GM12878 (cell line): ENCODE measurements around the gene ZNF800.

Experiments used
- ATF2 ChIP-seq: IDR thresholded peaks from 2 replicates; pipeline ENCODE4 v1.6.1; 2012; ENCODE audit warnings: low read length, inconsistent platforms
- ATF3 ChIP-seq: IDR thresholded peaks from 2 replicates; pipeline ENCODE4 v1.6.1; 2011; ENCODE audit warnings: low read depth, mild to moderate bottlenecking, low read length, moderate library complexity, borderline replicate concordance; ENCODE audit errors: extremely low read depth
- CTCF ChIP-seq, 3 experiments: IDR thresholded peaks in 2 of 3; conservative IDR thresholded peaks in 1 of 3; 2 replicates each; pipeline ENCODE4 v1.5.1; 2011; ENCODE audit warnings: low read depth in 3 of 3, low read length in 3 of 3, mild to moderate bottlenecking in 3 of 3, control low read depth in 2 of 3, moderate library complexity in 2 of 3, inconsistent platforms in 1 of 3, mixed read lengths in 1 of 3; ENCODE audit not compliant: control insufficient read depth in 2 of 3, insufficient read depth in 1 of 3; ENCODE audit errors: extremely low read depth in 1 of 3
- CUX1 ChIP-seq: IDR thresholded peaks from 2 replicates; pipeline ENCODE4 v1.6.1; 2012; ENCODE audit warnings: improper control_type of control experiment, low read depth, low read length; ENCODE audit not compliant: insufficient replicate concordance
- EZH2 ChIP-seq: IDR thresholded peaks from 2 replicates; pipeline ENCODE4 v1.6.1; 2012; ENCODE audit warnings: low read depth, mild to moderate bottlenecking, control low read depth, inconsistent platforms, low read length, borderline replicate concordance; ENCODE audit not compliant: control insufficient read depth
- GABPA ChIP-seq: IDR thresholded peaks from 2 replicates; pipeline ENCODE4 v1.6.1; 2014; ENCODE audit warnings: antibody characterized with exemption, low read depth, mild to moderate bottlenecking, inconsistent platforms
- MTA3 ChIP-seq: IDR thresholded peaks from 2 replicates; pipeline ENCODE4 v1.6.1; 2012; ENCODE audit warnings: low read length, inconsistent platforms, borderline replicate concordance
- MYC ChIP-seq: IDR thresholded peaks from 2 replicates; pipeline ENCODE4 v1.6.1; 2011; ENCODE audit warnings: mild to moderate bottlenecking, low read length, moderate library complexity, inconsistent platforms; ENCODE audit not compliant: insufficient read depth, insufficient replicate concordance, insufficient read length, severe bottlenecking
- POLR2A ChIP-seq: IDR thresholded peaks from 2 replicates; pipeline ENCODE4 v1.6.1; 2011; ENCODE audit warnings: low read depth, mild to moderate bottlenecking, low read length
- RAD21 ChIP-seq: IDR thresholded peaks from 2 replicates; pipeline ENCODE4 v1.6.1; 2011; ENCODE audit warnings: mild to moderate bottlenecking, low read depth, low read length, moderate library complexity; ENCODE audit not compliant: insufficient read depth
- REST ChIP-seq: IDR thresholded peaks from 2 replicates; pipeline ENCODE4 v1.6.1; 2012; ENCODE audit warnings: mild to moderate bottlenecking, low read depth, low read length
- SMC3 ChIP-seq: IDR thresholded peaks from 2 replicates; pipeline ENCODE4 v1.6.1; 2011; ENCODE audit warnings: low read length, improper control_type of control experiment, borderline replicate concordance

- no peak for TF ChIP-seq MYC
- no peak for TF ChIP-seq MTA3
- no peak for TF ChIP-seq POLR2A
- no peak for TF ChIP-seq ATF3
- TF ChIP-seq CTCF (IDR thresholded peaks at IDR 0.05 in 2 of 3, conservative IDR thresholded peaks at IDR 0.05 in 1 of 3; ENCODE audit: control insufficient read depth in 2 of 3, extremely low read depth in 1 of 3, insufficient read depth in 1 of 3, low read depth in 3 of 3, low read length in 3 of 3): no peak
- TF ChIP-seq REST: no peak
- no peak for TF ChIP-seq ATF2
- TF ChIP-seq CUX1: no peak
- no peak for TF ChIP-seq SMC3
- TF ChIP-seq EZH2: no peak
- no peak for TF ChIP-seq RAD21
- no peak for TF ChIP-seq GABPA
Measured at GRCh38 chr7:127375631-127376030, 16.9 kb downstream of the ZNF800 start.
